ENCODE measurements around the gene UBAC1. TPM values are rescaled to one million over a fixed set of nuclear protein-coding genes. Genes with fewer than 3 reads are reported as not detected.

UBAC1 gene
- total and polyA plus RNA-seq, 2 experiments from 2014 or later, result 35.2 to 36.4 TPM

- no peaks in the 10 kb centered on the region for H3K27me3 ChIP-seq
- H2AFZ ChIP-seq, result no peak overlapping the region
- peaks cover 61% of the 10 kb centered on the region for H4K20me1 ChIP-seq (ENCODE audit: insufficient read depth, poor library complexity, severe bottlenecking)
- no peak overlapping the region for H3K27ac ChIP-seq
- no peaks in the 10 kb centered on the region for H3K9me3 ChIP-seq (ENCODE audit: low read depth)
- no peak for DNase-seq (ENCODE audit: low spot score)
- no peaks in the 10 kb centered on the region for H3K9me2 ChIP-seq (replicated peaks; ENCODE audit: insufficient read depth)
- H3K36me3 ChIP-seq (replicated peaks; ENCODE audit: insufficient read depth, low read depth), result no peaks in the 10 kb centered on the region
- H3K4me1 ChIP-seq (ENCODE audit: insufficient read depth), result peaks cover 6% of the 10 kb centered on the region
- TF ChIP-seq EZH2phosphoT487 (IDR thresholded peaks at IDR 0.05; ENCODE audit: low read depth, severe bottlenecking, unreplicated experiment) (no peak), EZH2 (IDR thresholded peaks at IDR 0.05; ENCODE audit: borderline replicate concordance) (no peak), CTCF (IDR thresholded peaks at IDR 0.05; ENCODE audit: poor library complexity) (no peak)
- no peak overlapping the region for H3K4me3 ChIP-seq
- WGBS (ENCODE audit: low lambda C conversion rate, missing lambda C conversion rate), result 89% methylated on average over 11 of the region's 11 CpGs
- no peak overlapping the region for H3K4me2 ChIP-seq
- H3K79me2 ChIP-seq, result peaks cover 100% of the 10 kb centered on the region
Observed at GRCh38 chr9:135898634-135899407, 62.4 kb downstream of the UBAC1 start.

DNA sequence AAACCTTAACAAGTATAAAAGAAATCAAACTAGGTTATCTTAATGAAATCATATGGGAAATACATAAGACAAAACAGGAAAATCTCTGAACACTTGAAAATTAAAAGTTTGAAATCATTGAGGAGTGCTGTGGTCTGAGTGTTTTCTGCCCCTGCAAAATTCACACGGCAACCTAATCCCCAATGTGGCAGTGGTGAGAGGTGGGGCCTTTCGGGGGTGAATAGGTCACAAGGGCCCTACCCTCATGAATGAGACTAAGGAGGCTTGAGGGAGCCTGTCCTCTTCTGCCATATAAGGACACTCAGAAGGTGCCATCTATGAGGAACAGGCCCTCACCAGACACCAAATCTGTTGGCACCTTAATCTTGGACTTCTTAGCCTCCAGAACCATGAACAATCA lies 64.5 kb downstream of the UBAC1 start:
- Histone ChIP-seq H3K9me2 (replicated peaks; ENCODE audit: insufficient read depth) (no peaks in the 10 kb centered on the region), H3K4me3 (no peak overlapping the region), H3K27me3 (no peaks in the 10 kb centered on the region), H3K9me3 (ENCODE audit: low read depth) (no peaks in the 10 kb centered on the region), H2AFZ (no peak overlapping the region), H4K20me1 (ENCODE audit: insufficient read depth, poor library complexity, severe bottlenecking) (peaks cover 60% of the 10 kb centered on the region), H3K79me2 (peaks cover 100% of the 10 kb centered on the region), H3K4me1 (ENCODE audit: insufficient read depth) (peaks cover 1% of the 10 kb centered on the region), H3K36me3 (replicated peaks; ENCODE audit: insufficient read depth, low read depth) (no peaks in the 10 kb centered on the region), H3K4me2 (no peak overlapping the region), H3K27ac (no peak overlapping the region)
- TF ChIP-seq EZH2 (IDR thresholded peaks at IDR 0.05; ENCODE audit: borderline replicate concordance) (no peak), CTCF (IDR thresholded peaks at IDR 0.05; ENCODE audit: poor library complexity) (no peak), EZH2phosphoT487 (IDR thresholded peaks at IDR 0.05; ENCODE audit: low read depth, severe bottlenecking, unreplicated experiment) (no peak)
- WGBS (ENCODE audit: low lambda C conversion rate, missing lambda C conversion rate), result 93% methylated on average over 2 of the region's 2 CpGs
- DNase-seq (ENCODE audit: low spot score), result no peak

DNA sequence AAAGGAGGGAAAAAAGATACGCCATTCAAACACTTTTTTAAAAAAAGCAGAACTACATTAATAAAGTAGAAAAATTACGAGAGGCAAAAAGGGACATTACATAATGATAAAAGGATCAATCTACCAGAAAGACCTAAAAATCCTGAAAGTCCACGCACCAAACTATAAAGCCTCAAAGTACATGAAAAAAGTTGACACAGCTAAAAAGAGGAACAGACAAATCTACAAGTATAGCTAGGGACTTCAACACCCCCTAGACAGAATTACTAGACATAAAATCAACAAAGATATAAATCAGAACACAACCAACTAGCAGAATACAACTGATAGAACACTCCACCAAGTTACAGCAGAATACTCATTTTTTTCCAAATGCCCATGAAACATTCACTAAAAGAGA lies 65.0 kb downstream of the UBAC1 start:
- Histone ChIP-seq H3K9me2 (replicated peaks; ENCODE audit: insufficient read depth) (no peaks in the 10 kb centered on the region), H3K27ac (no peak overlapping the region), H2AFZ (no peak overlapping the region), H3K4me1 (ENCODE audit: insufficient read depth) (peaks cover 6% of the 10 kb centered on the region), H3K4me2 (no peak overlapping the region), H3K27me3 (no peaks in the 10 kb centered on the region), H3K36me3 (replicated peaks; ENCODE audit: insufficient read depth, low read depth) (no peaks in the 10 kb centered on the region), H3K79me2 (peaks cover 100% of the 10 kb centered on the region), H4K20me1 (ENCODE audit: insufficient read depth, poor library complexity, severe bottlenecking) (peaks cover 60% of the 10 kb centered on the region), H3K4me3 (no peak overlapping the region), H3K9me3 (ENCODE audit: low read depth) (no peaks in the 10 kb centered on the region)
- TF ChIP-seq EZH2 (IDR thresholded peaks at IDR 0.05; ENCODE audit: borderline replicate concordance) (no peak), CTCF (IDR thresholded peaks at IDR 0.05; ENCODE audit: poor library complexity) (no peak), EZH2phosphoT487 (IDR thresholded peaks at IDR 0.05; ENCODE audit: low read depth, severe bottlenecking, unreplicated experiment) (no peak)
- 97% methylated on average over 3 of the region's 3 CpGs for WGBS (ENCODE audit: low lambda C conversion rate, missing lambda C conversion rate)
- no peak for DNase-seq (ENCODE audit: low spot score)

All from hepatocyte (in vitro differentiated cells).